Left forelimb (tissue), 1 donor: Measurements from ENCODE around the gene ZNF383.
"Not testable (repeated sequence)": the region's sequence is repeated elsewhere in the genome, so short reads cannot be mapped to it uniquely, and the experiment has no call there.

Experiments used
- DNase-seq: peaks from one replicate; pipeline ENCODE4 v3.0.0-alpha.2; 2018; ENCODE audit warnings: low spot score

The ZNF383 gene

GRCh38 chr19:37217775-37218591, at the start of gene ZNF383:
Gene ZNF383 (plus strand): TSS chr19:37218214. CDS start chr19:37230454, 12,240 bp downstream.
- peak; percentile 95 for DNase-seq

GRCh38 chr19:37172368-37173366, 45.3 kb upstream of the ZNF383 start, which contains the start of gene ZNF585A:
Gene ZNF585A (minus strand): TSS chr19:37172695. CDS start chr19:37169910, 2,785 bp downstream.
- peak; percentile 90 for DNase-seq

GRCh38 chr19:37186071-37186470, 31.9 kb upstream of the ZNF383 start:
- DNase-seq, result not testable (repeated sequence)

DNA sequence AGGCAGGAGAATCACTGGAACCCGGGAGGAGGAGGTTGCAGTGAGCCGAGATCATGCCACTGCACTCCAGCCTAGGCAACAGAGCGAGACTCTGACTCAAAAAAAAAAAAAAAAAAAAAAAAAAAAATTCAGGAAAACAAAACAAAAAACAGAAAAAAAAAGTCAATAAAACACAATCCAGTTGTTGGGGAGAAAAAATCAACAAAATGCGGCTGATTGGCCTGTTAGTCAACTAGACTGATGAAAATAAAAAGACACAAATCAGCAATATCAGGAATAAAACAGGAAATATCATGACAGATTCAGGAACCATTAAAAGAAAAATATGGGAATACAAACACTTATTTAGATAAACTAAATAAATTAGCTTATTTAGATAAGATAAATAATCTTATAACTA, 22.8 kb upstream of the ZNF383 start:
- not testable (repeated sequence) for DNase-seq

- DNase-seq, result not testable (repeated sequence)
These were observed 20.9 kb upstream of the ZNF383 start for GRCh38 chr19:37197115-37197514.

DNA sequence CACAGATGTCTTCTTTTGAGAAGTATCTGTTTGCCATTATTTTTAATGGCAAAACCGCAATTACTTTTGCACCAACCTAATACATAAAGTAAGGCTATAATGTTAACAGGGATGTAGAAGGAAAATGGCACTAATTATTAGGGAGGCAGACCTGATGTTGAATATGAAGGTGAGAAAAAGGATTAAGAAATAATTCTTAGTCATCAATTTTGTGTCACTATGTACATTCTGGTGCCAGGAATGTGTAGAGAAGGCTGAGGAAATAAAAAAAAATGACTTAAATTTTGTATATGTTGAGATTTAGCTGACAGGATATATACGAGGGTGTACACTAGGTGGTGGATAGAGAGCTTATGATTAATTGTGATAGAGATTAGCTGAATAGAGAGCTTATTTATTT, 20.2 kb upstream of the ZNF383 start:
- DNase-seq, result no peak

DNA sequence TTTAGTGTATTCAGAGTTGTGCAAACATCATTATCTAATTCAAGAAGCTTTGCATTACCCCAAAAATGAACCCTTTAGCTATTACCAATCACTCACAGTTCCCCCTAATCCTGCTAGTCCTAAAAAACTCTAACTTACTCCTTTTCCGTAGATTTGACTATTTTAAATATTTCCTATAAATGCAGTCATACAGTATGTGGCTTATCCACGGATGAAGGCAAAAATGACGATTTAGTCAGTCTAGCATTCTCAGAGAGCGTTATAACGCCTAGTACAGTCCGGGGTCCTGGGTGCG, 587 bp upstream of the ZNF383 start:
- no peak for DNase-seq

- DNase-seq, result no peak
These were observed 550 bp downstream of the ZNF383 start for GRCh38 chr19:37218592-37218935.

- no peak for DNase-seq
These were observed 2.4 kb downstream of the ZNF383 start for GRCh38 chr19:37220383-37220782.

DNA sequence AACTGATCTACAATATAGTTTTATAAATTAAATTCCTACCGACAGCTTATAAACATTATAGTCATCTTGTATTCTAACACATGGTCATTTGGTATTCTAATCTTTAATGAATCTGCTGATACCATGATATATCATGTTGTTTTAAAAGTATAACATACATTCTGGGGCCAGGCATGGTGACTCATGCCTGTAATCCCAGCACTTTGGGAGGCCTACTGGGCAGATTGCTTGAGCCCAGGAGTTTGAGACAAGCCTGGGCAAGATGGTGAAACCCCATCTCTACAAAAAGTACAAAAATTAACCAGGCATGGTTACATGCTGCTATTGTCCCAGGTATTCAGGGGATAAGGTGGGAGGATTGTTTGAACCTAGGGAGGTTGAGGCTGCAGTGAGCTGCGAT, 3.1 kb downstream of the ZNF383 start:
- DNase-seq, result no peak

DNA sequence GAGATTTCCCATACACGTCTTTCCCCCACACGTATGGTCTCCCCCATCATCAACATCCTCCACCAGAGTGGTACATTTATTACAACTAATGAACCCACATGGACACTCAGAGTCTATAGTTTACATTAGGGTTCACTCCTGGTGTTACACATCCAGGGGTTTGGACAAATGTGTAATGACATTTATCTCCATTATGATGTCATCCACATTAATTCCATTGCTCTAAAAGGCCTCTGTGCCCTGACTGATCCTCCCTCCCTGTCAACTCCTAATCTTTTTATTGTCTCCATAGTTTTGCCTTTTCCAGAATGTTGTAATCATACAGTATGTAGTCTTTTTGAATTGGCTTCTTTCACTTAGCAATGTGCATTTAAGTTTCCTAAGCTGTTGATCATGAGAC, 8.2 kb downstream of the ZNF383 start:
- DNase-seq, result no peak

DNA sequence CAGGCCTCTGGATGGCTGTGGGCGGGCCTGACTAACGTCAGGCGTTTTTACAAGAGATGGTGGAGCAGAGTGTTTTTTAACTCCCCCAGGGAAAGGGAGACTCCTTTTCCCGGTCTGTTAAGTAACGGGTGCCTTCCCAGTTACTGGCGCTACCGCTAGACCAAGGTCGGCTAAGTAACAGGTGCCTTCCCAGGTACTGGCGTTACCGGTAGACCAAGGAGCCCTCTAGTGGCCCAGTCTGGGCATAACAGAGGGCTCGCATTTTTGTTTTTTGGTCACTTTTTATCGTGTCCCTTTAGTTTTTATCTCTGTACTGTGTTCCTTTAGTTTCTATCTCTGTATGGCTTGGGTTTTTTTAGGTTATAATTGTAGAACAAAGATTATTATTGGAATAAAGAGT, 10.0 kb downstream of the ZNF383 start:
- DNase-seq, result no peak

- DNase-seq, result no peak
These were observed 25.2 kb downstream of the ZNF383 start for GRCh38 chr19:37243206-37243632.

GRCh38 chr19:37251308-37252229, 33.6 kb downstream of the ZNF383 start:
- peak; percentile 96 for DNase-seq

- not testable (repeated sequence) for DNase-seq
These were observed 45.0 kb downstream of the ZNF383 start for GRCh38 chr19:37263028-37263427.

- DNase-seq, result not testable (repeated sequence)
These were observed 49.0 kb downstream of the ZNF383 start for GRCh38 chr19:37267005-37267404.

- DNase-seq, result not testable (repeated sequence)
These were observed 49.7 kb downstream of the ZNF383 start for GRCh38 chr19:37267755-37268154.

DNA sequence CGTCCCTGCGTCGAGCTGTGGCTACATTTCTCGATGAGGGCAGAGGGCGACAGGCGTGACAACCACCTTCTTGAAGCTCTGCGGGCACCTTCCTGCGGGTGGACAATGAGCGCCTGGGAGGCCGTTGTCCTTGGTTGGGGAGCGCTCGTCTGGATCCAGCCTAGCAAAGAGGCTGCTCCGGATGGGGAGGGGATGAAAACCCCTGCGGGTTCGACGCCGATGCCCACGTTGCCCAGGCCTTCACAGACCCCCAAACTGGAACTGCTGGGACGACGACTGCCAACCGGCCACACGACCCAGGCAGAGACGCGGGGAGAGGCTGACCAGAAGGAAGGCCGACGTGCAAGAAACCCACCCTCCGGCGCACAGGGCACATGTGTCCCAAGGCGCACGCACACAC, 62.6 kb downstream of the ZNF383 start:
- DNase-seq, result not testable (repeated sequence)

DNA sequence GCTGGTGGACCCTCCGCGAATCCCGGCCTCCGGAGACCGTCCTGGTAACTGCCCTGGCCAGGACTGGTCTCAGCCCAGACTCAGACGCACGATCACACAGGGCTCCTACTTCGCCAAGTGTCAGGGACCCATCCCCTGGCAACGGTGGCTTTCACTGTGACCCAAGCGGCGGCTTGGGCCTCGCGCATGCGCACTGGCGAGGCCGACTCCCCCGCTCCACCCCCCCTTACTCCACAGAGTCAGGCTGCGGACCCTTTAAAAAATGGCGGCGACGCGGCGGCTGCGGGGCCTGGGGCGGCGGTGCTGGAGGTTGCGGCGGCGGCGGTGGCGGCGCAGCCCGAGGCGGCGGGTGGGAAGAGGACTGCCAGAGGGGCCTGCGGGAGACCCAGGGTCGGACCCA, 66.0 kb downstream of the ZNF383 start:
- not testable (repeated sequence) for DNase-seq

- DNase-seq, result peak; percentile 68
These were observed 71.2 kb downstream of the ZNF383 start for GRCh38 chr19:37289229-37289628.
